Measurements from ENCODE around the gene TMEM229A.
"Not testable (repeated sequence)": the region's sequence is repeated elsewhere in the genome, so short reads cannot be mapped to it uniquely, and the experiment has no call there.

The TMEM229A gene

GRCh38 chr7:124032369-124033094, at the start of gene TMEM229A:
Gene TMEM229A (minus strand): TSS chr7:124033067. CDS start chr7:124033003, 64 bp downstream.
- DNase-seq (ENCODE audit: low read depth in 2 of 3, low spot score in 1 of 3), result no peak

- not testable (repeated sequence) for DNase-seq (ENCODE audit: low read depth in 2 of 3, low spot score in 1 of 3)
These were observed 49.4 kb upstream of the TMEM229A start for GRCh38 chr7:124082234-124082633.

GRCh38 chr7:124077546-124077945, 44.7 kb upstream of the TMEM229A start:
- no peak for DNase-seq (ENCODE audit: low read depth in 2 of 3, low spot score in 1 of 3)

GRCh38 chr7:124076841-124077240, 44.0 kb upstream of the TMEM229A start:
- no peak for DNase-seq (ENCODE audit: low read depth in 2 of 3, low spot score in 1 of 3)

DNA sequence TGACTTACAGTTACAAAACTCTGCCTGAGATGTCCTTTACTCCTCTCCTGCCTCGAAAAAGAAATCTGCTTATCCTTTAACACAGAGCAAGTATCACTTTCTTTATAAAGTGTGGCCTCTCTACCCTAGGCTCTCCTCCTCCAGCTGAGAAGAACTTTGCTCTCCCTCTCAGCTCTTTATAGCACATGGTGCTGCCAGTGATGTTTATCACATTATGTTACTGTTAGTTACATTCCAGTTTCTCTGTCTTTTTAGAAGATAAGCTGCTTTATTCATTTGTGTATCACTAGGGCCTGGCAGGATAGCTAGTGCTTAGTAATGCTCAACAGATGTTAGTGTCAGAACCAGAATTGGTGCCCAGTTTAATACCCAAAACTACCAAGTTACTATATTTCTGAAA, 41.1 kb upstream of the TMEM229A start:
- no peak for DNase-seq (ENCODE audit: low read depth in 2 of 3, low spot score in 1 of 3)

DNA sequence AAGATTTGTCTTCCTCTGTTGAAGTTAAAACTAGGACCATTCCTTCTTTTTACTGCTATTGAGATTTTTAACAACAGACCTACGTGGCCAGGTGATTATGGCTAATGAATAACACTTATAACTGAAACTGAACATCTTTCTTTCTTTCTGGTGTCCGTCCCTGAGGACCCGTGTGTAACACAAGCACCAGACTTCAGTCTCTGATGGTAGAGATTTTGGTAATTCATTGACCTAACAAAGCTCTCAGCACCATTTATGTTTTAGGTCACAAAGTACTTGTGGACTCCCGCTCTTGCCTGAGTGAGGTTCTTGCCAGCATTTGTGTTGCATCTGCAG, 40.4 kb upstream of the TMEM229A start:
- DNase-seq (ENCODE audit: low read depth in 2 of 3, low spot score in 1 of 3), result no peak

DNA sequence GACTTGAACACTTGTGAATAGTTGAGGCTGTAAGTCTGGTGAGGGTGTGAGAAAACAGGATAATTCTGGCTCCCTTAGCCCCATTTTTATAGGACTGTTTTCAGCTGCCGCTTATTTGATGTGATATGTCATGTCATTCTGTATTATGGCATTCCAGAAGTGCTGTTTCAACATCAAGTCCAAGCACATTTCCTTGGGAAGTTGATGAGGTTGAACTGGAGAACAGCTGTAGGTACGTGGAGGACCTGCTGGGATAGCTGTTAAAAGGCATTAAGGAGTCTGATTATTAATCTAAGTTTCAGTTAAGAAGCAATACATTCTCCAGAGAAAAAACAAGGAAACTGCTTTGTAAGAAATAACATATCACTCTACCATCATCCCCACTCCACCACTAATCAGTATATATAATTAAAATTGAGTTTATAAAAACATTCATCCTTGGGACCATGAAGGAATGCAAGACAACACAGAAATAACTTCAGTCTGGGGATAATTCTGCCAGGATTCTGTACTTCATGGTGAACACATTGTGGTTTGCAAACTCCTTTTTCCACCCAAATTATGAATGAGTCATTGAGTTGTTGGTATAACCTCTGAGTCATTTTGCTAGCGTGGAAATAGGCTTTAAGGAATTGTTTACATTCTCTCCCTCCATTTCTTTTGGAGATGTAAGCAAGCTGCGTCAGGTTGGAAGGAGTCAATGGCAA, 39.9 kb upstream of the TMEM229A start:
- no peak for DNase-seq (ENCODE audit: low read depth in 2 of 3, low spot score in 1 of 3)

GRCh38 chr7:124071843-124072242, 39.0 kb upstream of the TMEM229A start:
- no peak for DNase-seq (ENCODE audit: low read depth in 2 of 3, low spot score in 1 of 3)

- no peak for DNase-seq (ENCODE audit: low read depth in 2 of 3, low spot score in 1 of 3)
These were observed 29.3 kb upstream of the TMEM229A start for GRCh38 chr7:124062171-124062570.

DNA sequence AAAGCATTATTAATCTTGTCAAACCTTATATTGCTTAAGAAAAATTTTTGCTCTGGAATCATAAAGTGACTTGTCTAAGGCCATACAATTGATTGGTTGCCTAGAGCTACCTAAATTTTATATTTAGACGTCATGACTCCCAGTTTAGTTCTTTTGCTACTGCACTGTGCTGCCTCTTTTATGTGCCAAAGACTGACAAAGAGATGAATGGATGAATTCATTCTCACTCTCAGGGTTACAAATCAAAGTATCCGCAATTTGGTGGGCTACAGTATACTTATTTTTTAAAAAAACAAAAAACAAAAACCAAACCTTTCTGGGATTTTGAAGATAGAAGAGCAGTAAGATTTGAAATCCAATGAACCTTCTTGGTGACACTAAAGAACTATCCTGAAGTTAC, 27.7 kb upstream of the TMEM229A start:
- DNase-seq (ENCODE audit: low read depth in 2 of 3, low spot score in 1 of 3), result no peak

DNA sequence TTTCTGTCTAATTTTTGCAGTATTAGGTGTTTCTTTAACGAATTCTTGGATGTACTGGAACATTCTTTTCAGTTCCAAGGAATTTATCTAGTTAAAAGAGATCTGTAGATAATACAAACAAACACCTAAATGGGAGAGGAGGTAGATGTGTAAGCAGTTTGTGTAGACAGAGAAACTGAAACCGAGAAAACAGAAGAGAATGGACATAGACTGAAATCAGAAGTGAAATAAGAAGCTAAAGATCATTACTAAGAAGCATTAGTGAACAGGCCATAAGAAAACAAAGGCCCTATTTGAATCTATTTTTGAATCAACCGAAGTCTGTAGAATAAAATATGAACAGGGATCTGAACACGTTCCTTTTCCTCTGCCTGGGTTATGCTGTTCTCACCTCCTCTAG, 26.5 kb upstream of the TMEM229A start:
- DNase-seq (ENCODE audit: low read depth in 2 of 3, low spot score in 1 of 3), result no peak

DNA sequence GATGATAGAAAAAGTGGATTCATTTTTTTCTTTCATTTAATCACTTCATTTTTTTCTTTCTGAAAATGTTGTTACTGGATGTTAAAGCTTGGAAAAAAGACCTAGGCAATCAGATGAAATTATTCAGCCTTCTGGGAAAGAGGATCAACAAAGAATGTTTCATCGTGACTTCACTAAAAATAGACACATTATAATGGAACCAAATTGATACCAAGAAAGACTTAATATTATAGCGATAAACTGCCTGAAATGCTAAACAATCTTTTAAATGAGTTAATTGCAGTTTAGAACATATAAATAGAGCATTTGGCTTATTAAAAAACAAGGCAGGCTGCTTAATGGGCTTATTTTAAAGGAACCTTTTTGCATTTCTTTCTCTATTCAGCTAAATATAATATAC, 25.6 kb upstream of the TMEM229A start:
- no peak for DNase-seq (ENCODE audit: low read depth in 2 of 3, low spot score in 1 of 3)

DNA sequence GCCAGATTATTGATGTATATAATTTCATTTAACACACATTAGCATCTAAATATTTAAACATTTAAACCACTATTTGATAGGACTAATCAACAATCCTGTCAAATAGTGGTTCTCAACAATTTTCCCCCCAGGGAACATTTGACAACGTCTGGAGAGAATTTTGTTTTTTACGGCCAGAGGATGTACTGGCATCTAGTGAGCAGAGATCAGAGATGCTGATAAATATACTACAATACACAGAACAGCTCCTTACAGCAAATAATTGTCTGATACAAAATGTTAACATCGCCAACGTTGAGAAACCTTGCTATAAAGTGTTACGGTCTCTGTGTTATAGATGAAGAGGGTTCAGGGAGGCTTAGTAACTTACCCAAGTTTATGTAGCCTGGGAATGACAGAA, 25.0 kb upstream of the TMEM229A start:
- no peak for DNase-seq (ENCODE audit: low read depth in 2 of 3, low spot score in 1 of 3)

- no peak for DNase-seq (ENCODE audit: low read depth in 2 of 3, low spot score in 1 of 3)
These were observed 23.4 kb upstream of the TMEM229A start for GRCh38 chr7:124056234-124056633.

- DNase-seq (ENCODE audit: low read depth in 2 of 3, low spot score in 1 of 3), result no peak
These were observed 19.0 kb upstream of the TMEM229A start for GRCh38 chr7:124051681-124052377.

- no peak for DNase-seq (ENCODE audit: low read depth in 2 of 3, low spot score in 1 of 3)
These were observed 10.0 kb upstream of the TMEM229A start for GRCh38 chr7:124042826-124043225.

- DNase-seq (ENCODE audit: low read depth in 2 of 3, low spot score in 1 of 3), result no peak
These were observed 8.6 kb upstream of the TMEM229A start for GRCh38 chr7:124041439-124041838.

DNA sequence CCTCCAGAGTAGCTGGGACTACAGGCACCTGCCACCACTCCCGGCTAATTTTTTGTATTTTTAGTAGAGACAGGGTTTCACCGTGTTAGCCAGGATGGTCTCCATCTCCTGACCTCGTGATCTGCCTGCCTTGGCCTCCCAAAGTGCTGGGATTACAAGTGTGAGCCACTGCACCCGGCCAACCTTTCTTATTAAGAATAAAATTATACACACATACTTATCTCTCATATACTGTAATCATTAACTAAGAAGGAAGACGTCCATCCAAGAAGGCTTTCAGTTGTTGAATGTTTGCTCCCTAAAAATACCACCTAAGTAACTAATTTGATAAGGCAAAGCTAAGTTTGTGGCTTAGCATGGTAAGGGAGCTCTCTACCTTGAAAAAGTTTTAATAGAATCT, 5.0 kb upstream of the TMEM229A start:
- DNase-seq (ENCODE audit: low read depth in 2 of 3, low spot score in 1 of 3), result not testable (repeated sequence)

GRCh38 chr7:124035706-124036105, 2.8 kb upstream of the TMEM229A start:
- no peak for DNase-seq (ENCODE audit: low read depth in 2 of 3, low spot score in 1 of 3)

- no peak for DNase-seq (ENCODE audit: low read depth in 2 of 3, low spot score in 1 of 3)
These were observed 1.9 kb upstream of the TMEM229A start for GRCh38 chr7:124034754-124035100.

GRCh38 chr7:124033807-124034753, 1.2 kb upstream of the TMEM229A start:
- DNase-seq (ENCODE audit: low read depth in 2 of 3, low spot score in 1 of 3), result no peak
